K562 (cell line): ENCODE results near the gene KRTAP4-5.

Source experiments
- ARHGAP35 ChIP-seq: fragments of 450-650 bp; IDR thresholded peaks from 2 replicates; pipeline ENCODE4 v1.6.1; 2018; ENCODE audit not compliant: partially characterized antibody
- MYC ChIP-seq, 2 experiments: fragments of 250-450 bp in 1 of 2; sonication (Bioruptor Pico) in 1 of 2; IDR thresholded peaks; 2 replicates each; pipeline versions ENCODE4 v1.5.1 to v1.6.1; 2012 to 2021; ENCODE audit warnings: low read depth in 2 of 2, borderline replicate concordance in 1 of 2, improper control_type of control experiment in 1 of 2, low read length in 1 of 2, mild to moderate bottlenecking in 1 of 2, moderate library complexity in 1 of 2
- RBBP5 ChIP-seq: fragments of 200-600 bp; sonication (generic); IDR thresholded peaks from 2 replicates; pipeline ENCODE4 v1.6.1; 2012; ENCODE audit warnings: borderline replicate concordance, mild to moderate bottlenecking, low read length, control low read depth, inconsistent platforms; ENCODE audit not compliant: insufficient read depth, poor library complexity, severe bottlenecking
- SLC30A9 ChIP-seq: fragments of 250-450 bp; sonication (Bioruptor Pico); IDR thresholded peaks from 2 replicates; pipeline ENCODE4 v1.8.0; 2022; ENCODE audit warnings: mild to moderate bottlenecking, moderate library complexity
- SRSF1 ChIP-seq: fragments of 200-400 bp; formaldehyde crosslinking; IDR thresholded peaks from 2 replicates; pipeline ENCODE4 v1.6.1; 2017; ENCODE audit warnings: mild to moderate bottlenecking, low read depth, low read length, moderate library complexity
- TAF1 ChIP-seq: IDR thresholded peaks from 2 replicates; pipeline ENCODE4 v1.6.1; 2011; ENCODE audit warnings: mild to moderate bottlenecking, low read length, moderate library complexity; ENCODE audit not compliant: insufficient read depth, control insufficient read depth, severe bottlenecking; ENCODE audit errors: extremely low read depth
- ZNF384 ChIP-seq: IDR thresholded peaks from 2 replicates; pipeline ENCODE4 v1.6.1; 2012; ENCODE audit warnings: low read depth, low read length, improper control_type of control experiment
- TF ChIP-seq, protein P1 (sequence below): sonication (generic); formaldehyde crosslinking; IDR thresholded peaks from 2 replicates; pipeline ENCODE4 v1.8.1; 2023; ENCODE audit warnings: mild to moderate bottlenecking, missing genetic modification reagents

DNA sequence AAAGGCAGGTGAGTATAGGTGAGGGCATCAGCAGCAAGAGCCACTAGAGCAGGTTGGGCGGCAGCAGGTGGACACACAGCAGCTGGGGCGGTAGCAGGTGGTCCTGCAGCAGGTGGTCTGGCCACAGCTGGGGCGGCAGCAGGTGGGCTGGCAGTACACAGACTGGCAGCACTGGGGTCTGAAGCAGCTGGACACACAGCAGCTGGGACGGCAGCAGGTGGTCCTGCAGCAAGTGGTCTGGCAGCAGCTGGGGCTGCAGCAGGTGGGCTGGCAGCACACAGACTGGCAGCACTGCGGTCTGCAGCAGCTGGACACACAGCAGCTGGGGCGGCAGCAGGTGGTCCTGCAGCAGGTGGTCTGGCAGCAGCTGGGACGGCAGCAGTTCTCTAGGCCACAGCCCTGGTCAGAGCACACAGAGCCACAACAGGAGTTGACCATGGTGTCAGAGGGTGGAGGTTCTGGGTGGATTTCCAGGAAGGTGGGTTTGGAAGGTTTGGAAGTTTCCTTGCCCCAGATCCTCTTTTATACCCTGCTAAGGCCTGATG lies 28.2 kb upstream of the KRTAP4-5 start, which contains the start of gene KRTAP4-2:
- TF ChIP-seq ARHGAP35: no peak
- TF ChIP-seq MYC (IDR thresholded peaks at IDR 0.05; ENCODE audit: low read depth, low read length): no peak
- no peak for TF ChIP-seq MYC (CRISPR knock-in tag; IDR thresholded peaks at IDR 0.05; ENCODE audit: borderline replicate concordance, low read depth)
- TF ChIP-seq TAF1: no peak
- TF ChIP-seq ZNF384: no peak
- no peak for TF ChIP-seq SLC30A9 (CRISPR knock-in tag)
- TF ChIP-seq, protein P1, sequence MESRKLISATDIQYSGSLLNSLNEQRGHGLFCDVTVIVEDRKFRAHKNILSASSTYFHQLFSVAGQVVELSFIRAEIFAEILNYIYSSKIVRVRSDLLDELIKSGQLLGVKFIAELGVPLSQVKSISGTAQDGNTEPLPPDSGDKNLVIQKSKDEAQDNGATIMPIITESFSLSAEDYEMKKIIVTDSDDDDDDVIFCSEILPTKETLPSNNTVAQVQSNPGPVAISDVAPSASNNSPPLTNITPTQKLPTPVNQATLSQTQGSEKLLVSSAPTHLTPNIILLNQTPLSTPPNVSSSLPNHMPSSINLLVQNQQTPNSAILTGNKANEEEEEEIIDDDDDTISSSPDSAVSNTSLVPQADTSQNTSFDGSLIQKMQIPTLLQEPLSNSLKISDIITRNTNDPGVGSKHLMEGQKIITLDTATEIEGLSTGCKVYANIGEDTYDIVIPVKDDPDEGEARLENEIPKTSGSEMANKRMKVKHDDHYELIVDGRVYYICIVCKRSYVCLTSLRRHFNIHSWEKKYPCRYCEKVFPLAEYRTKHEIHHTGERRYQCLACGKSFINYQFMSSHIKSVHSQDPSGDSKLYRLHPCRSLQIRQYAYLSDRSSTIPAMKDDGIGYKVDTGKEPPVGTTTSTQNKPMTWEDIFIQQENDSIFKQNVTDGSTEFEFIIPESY: no peak
- TF ChIP-seq RBBP5: no peak
- no peak for TF ChIP-seq SRSF1
